SH-SY5Y (cell line): ENCODE data around the gene PRG3.

Source experiments
- GATA2 ChIP-seq: IDR thresholded peaks from 2 replicates; pipeline ENCODE4 v1.6.1; 2011; ENCODE audit warnings: mild to moderate bottlenecking, low read depth, low read length
- GATA3 ChIP-seq: IDR thresholded peaks from 2 replicates; pipeline ENCODE4 v1.6.1; 2011; ENCODE audit warnings: low read depth, mild to moderate bottlenecking, low read length, moderate library complexity

DNA sequence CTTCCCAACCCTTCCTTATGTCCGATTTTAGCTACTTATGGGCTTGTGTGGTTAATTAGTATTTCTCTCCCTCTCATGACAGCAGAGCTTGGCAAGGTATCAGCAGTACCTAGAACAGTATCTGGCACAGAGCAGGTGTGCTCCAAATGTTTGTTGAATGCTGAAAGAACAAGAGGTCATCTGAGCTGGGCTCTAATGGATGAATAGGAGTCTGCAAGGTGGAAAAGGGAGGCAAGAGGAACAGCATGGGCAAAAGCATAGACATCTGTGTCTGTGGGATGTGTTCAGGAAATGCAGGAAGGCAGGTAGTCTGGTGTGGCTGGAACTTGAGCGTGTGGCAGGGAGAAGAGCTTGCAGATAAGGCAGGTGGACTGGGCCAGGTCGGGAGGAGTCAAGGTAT lies 19.0 kb downstream of the PRG3 start:
- TF ChIP-seq GATA2 = no peak
- no peak for TF ChIP-seq GATA3
